Daoy (cell line): ENCODE results near the gene BCO2. TPM values are rescaled to one million over a fixed set of nuclear protein-coding genes. Genes with fewer than 3 reads are reported as not detected.
A peak's percentile ranks its signal among the peaks of the same experiment; 100 is the strongest.
"Not testable (repeated sequence)": the region's sequence is repeated elsewhere in the genome, so short reads cannot be mapped to it uniquely, and the experiment has no call there.

Experiments used
- DNase-seq: peaks from one replicate; pipeline ENCODE4 v3.0.0-alpha.2; 2015; ENCODE audit warnings: low read depth
- total RNA-seq: library from RNA; depleted of rRNA; stranded (reverse); fragments of >200 nt; shearing (Covaris generic); gene quantifications from 2 replicates; pipeline ENCODE4 v1.2.3, GENCODE V29; 2014; rRNA removed

The BCO2 gene, protein sequence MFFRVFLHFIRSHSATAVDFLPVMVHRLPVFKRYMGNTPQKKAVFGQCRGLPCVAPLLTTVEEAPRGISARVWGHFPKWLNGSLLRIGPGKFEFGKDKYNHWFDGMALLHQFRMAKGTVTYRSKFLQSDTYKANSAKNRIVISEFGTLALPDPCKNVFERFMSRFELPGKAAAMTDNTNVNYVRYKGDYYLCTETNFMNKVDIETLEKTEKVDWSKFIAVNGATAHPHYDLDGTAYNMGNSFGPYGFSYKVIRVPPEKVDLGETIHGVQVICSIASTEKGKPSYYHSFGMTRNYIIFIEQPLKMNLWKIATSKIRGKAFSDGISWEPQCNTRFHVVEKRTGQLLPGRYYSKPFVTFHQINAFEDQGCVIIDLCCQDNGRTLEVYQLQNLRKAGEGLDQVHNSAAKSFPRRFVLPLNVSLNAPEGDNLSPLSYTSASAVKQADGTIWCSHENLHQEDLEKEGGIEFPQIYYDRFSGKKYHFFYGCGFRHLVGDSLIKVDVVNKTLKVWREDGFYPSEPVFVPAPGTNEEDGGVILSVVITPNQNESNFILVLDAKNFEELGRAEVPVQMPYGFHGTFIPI
- 0.11 TPM in 1 of 2 replicates, not detected in the other for total RNA-seq

DNA sequence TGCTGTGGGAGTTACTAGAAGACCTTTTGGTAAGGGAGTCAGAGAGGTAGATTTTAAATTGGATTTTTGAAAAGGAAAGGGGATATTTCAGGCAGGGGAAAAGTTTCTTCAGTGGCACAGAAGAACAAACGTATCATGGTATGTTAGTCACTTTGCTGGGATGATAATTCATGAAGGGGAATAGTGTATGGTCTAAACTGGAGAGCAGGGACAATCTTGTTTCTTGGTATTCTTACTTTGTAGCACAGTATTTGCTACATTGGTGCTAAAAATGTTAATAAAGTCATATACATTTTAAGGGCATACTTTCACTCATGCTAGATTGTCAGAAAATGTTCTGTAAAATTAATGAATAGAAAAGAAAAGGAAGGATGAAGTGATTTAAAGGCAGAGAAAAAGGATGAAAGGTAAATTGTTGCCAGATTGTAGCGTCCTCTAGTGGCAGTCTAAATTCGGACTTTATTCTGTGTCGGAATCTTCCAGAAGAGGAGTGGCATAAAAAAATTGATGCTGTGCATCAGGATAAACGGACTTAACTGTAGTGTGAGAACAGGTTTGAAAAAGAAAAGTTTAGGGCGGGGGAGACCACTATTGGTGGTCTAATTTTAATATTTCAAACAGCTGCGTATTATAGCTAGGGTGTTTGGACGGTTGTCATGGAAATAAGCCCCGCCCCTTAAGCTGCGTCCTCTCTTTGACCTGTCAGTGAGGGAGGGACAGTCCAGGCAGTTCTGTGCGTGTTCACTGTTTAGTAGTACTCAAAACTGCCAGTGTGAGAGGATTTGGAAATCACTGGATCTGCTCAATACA is at the start of gene BCO2:
TSS of gene BCO2 (plus strand) at position 724 of the 810 bp plus-strand sequence. CDS start 90 bp downstream, outside the sequence.
- peak; percentile 66 for DNase-seq

DNA sequence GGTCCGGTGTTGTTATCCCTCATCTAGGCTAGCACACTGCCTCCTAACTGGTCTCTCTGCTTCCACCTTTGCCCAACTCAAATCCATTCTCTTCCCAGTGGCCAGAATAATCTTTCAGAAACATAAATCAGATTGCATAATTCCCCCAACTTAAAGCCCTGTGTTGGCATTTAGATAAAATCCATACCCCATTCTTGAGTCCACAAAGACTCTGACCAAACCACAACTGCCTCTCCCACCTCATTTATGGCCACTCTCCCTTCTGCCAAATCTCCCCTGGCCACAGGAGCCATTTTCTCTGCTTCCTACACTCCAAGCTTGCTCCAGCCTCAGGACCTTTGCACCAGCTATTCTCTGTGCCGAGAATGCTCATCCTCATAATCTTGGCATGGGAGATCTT is 48.3 kb upstream of the BCO2 start:
- no peak for DNase-seq

- DNase-seq = peak; percentile 82
Observed at GRCh38 chr11:112128483-112129121, 46.7 kb upstream of the BCO2 start.

DNA sequence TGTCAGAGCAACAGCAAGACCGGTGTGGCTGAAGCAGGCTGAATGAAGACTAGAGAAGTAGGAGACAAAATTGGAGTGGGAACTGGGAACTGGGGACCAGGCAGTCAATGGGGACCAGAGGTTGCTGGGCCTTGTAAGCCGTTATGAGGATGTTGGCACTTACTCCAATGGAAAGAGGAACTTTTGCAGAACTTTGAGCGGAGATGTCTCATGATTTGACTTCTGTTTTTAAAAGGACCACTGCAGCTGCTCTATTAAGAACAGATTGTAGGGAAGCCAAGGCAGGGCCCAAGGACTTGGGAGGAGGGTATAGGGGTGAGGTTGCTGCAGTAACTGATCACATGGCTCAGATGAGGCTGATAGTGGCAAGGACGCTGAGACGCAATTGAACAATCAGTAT is 45.7 kb upstream of the BCO2 start:
- DNase-seq = no peak

DNA sequence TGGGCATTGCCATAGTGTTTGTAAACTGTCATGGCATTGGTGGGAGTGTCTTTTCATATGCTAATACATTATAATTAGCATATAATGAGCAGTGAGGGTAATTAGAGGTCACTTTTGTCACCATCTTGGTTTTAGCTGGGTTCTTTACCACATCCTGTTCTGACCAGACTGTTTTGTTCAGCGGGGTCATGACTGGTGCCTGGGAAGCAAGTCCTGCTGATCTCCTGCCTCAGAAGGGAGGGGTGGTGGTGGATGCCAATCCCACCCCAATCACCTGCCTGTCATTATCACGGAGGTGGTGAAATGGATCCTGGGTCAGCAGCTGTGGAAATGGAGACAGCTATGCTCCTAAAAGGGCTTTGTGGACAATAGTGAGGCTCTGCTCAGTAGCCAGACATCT is 42.6 kb upstream of the BCO2 start:
- DNase-seq = peak; percentile 7

GRCh38 chr11:112134473-112134872 is 40.8 kb upstream of the BCO2 start:
- DNase-seq = no peak

- DNase-seq = no peak
Observed at GRCh38 chr11:112143597-112143996, 31.7 kb upstream of the BCO2 start.

DNA sequence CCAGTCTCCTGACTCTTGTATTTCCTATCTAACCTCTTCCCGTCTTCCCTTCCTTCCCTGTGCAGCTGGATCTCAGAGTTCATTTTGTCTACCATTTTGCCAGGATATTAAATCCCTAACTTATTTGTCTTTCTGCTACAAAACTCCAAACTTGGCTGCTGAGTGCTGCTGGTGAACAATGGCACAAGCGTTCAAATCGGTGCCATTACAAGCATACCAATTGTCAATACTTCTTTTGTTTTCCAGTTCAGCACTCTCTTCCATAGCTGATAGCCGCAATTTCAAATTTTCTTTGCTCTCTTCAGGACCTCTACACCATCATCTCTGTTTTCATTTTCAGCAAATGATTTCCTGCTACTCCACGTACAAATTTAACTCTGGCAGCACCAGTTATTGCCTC is 24.8 kb upstream of the BCO2 start:
- no peak for DNase-seq

DNA sequence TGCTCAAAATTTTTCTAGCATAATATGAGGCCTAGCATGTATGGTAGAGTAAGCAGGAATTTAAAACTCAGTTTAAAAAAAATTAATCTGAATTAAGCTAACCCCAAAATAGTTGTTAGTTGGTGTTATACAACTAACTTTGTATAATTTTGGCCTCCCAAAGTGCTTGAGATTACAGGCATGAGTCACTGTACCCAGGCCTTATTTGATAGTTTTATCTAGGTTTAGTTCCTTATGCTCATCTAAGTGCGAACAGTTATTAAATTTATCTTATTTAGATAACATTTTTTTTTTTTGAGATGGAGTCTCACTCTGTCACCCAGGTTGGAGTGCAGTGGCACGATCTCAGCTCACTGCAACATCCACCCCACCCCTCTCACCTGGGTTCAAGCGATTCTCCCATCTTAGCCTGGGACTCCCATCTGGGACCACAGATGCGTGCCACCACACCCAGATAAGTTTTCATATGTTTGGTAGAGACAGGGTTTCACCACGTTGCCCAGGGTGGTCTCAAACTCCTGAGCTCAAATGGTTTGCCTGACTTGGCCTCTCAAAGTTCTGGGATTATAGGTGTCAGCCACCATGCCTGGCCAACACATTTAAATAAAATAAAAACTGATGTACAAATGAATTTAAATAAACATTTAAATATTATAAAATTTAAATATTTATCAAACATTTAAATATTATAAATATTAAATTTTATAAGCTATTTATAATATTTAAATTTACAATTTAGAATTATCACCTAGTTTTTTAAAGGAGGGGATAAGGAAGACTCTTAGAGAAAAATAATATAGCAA is 19.0 kb upstream of the BCO2 start:
- DNase-seq = no peak

DNA sequence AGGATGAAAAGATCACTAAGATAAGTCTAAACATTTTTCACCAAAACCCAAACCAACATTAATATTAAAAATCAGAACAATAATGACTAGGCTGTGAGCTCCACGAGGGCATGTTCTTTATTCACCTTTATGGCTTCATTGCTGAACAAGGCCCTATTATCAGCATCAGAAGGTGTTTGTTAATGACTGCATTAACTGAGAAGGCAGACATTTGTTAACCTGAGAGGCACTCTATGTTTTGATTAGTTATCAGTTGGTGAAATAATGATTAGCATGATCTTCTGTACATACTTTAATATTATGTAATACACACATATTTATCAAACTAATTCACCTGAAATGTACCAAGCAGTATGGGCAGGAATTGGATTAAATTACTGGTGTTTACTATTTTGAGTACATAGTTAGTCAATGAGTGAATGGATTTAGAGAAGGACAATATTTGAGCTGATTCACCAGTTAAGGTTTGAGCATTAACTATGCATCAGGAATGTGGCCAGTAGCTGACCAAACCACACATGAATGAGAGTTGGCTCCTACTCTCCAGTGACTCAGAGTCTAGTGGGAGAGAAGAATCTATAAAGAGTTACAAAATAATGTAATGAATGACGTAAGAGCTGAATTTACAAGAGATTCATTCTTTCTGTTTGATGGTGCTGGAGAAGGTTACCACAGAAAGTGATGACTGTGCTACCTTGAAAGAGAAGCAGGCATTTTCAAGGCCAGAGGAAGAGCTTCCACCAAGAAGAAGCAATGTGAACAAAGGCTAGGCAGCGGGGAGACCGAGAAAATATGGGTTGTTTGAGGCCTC is 18.2 kb upstream of the BCO2 start:
- DNase-seq = peak; percentile 94

- peak; percentile 5 for DNase-seq
Observed at GRCh38 chr11:112159098-112160065, 15.9 kb upstream of the BCO2 start.

DNA sequence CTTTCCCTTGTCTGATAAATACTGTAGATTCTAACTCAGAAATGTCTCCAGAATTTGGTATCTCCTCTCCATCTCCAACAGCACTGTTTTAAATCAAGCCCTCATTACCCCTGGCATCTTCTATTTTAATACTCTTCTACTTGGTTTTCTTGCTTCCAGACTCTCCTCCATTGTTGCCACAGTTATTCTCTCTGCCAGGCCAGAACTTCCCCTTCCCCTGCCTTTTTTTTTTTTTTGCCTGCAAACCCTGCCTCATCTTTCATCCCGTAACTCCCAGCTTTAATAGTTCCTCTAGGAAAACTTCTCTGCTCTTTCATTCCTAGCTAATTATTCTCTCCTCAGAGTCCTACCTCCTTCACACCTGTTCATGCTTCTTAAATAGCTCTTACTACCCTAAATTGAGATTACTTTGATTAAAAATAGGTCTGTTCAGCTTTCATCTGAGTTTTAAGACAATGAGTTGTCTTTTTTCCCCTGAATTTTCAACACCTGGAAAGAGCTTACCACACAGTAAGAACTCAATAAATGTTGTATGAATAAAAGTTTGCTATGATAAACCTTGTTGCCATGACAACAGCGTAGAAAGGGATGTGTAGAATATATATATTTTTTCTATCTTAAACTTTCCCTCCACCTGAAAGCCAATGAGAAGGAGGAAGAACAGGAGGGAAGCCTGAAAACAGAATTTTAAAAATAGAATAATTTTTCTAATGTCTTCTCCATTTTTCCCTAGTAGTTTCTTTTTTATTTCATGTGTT is 15.0 kb upstream of the BCO2 start:
- no peak for DNase-seq

- DNase-seq = no peak
Observed at GRCh38 chr11:112161012-112161411, 14.3 kb upstream of the BCO2 start.

DNA sequence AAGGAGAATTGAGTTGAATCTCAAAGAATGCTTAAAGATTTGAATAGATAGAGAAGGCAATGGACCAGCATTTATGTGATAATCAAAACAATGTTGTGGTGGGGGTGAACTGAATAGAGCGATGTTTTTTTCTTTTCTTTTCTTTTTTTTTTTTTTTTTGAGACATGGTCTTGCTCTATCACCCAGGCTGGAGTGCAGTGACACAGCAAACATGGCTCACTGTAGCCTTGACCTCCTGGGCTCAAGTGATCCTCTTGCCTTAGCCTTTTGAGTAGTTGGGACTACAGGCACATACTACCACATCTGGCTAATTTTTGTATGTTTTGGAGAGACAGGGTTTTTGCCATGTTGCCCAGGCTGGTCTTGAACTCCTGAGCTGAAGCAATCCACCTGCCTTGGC is 13.1 kb upstream of the BCO2 start:
- not testable (repeated sequence) for DNase-seq

DNA sequence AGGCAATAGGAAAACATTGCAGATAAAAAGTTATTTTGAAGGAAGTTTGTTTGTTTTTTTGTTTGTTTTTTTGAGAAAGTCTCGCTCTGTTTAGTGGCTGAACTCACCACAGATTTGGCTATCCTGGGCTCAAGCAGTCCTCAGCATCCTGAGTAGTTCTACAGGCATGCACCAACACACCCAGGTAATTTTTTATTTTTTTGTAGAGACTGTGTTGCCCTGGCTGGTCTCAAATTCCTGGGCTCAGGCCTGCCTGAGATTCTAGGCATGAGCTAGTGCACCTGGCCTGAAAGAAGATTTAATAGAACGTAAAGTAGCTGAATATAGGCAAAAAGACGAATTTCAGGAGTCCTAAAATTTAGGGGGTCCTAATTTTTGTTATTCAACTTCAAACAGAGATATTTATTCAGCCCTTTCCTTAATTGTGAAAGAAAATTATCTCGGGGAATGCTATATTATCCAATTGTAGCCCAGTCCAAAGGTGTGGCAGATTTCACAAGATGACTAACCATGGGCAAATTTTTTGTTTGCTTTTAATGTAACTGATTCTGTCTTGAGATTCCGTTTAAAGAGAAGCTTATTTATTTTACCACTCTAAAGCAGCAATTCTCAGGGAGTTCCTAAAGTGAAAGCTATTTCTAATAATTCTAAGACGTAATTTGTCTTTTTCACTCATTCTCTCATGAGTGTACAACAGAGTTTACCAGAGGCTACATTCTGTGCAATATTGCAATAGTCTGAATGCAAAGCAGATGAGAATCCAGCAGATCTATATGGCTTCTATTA is 12.4 kb upstream of the BCO2 start:
- DNase-seq = no peak

- no peak for DNase-seq
Observed at GRCh38 chr11:112163875-112164685, 11.2 kb upstream of the BCO2 start, which contains the start of gene IL18. Gene IL18, minus strand, starts transcription at chr11:112164094. Its CDS starts 9,041 bp downstream, at chr11:112155053.

GRCh38 chr11:112165049-112165448 is 10.3 kb upstream of the BCO2 start:
- DNase-seq = no peak
